ENCODE data around the gene KRTAP10-11.

GRCh38 chr21:44615911-44616590 is 30.2 kb upstream of the KRTAP10-11 start:
- TF ChIP-seq POLR2AphosphoS5 (IDR thresholded peaks at IDR 0.05; ENCODE audit: low read depth, low read length): no peak
- no peak for TF ChIP-seq CTCF (IDR thresholded peaks at IDR 0.05; ENCODE audit: control extremely low read depth in 1 of 3, insufficient read depth in 1 of 3, low read depth in 1 of 3, low read length in 3 of 3)
